H1 (cell line): Measurements from ENCODE around the gene ISM1. TPM values are rescaled to one million over a fixed set of nuclear protein-coding genes. Genes with fewer than 3 reads are reported as not detected.

Source experiments
- ASH2L ChIP-seq: fragments of 200-600, 300-600 bp; sonication (generic); IDR thresholded peaks from one replicate; pipeline ENCODE4 v1.7.1; 2017; ENCODE audit warnings: low read length
- CHD1 ChIP-seq: IDR thresholded peaks from 2 replicates; pipeline ENCODE4 v1.6.1; 2012; ENCODE audit warnings: low read depth, low read length, improper control_type of control experiment
- CHD2 ChIP-seq: IDR thresholded peaks from 2 replicates; pipeline ENCODE4 v1.6.1; 2012; ENCODE audit warnings: low read length, improper control_type of control experiment
- CTCF ChIP-seq, 3 experiments: IDR thresholded peaks; 1 replicate in 2 of 3; 2 replicates in 1 of 3; pipeline versions ENCODE4 v1.5.1 to v1.6.1; 2011; ENCODE audit warnings: low read length in 3 of 3, mild to moderate bottlenecking in 3 of 3, inconsistent platforms in 2 of 3, low read depth in 1 of 3, moderate library complexity in 1 of 3; ENCODE audit not compliant: insufficient read depth in 1 of 3; ENCODE audit errors: control extremely low read depth in 1 of 3
- POLR2AphosphoS5 ChIP-seq: IDR thresholded peaks from 2 replicates; pipeline ENCODE4 v1.6.1; 2011; ENCODE audit warnings: low read depth, low read length
- RBBP5 ChIP-seq: IDR thresholded peaks from 2 replicates; pipeline ENCODE4 v1.7.1; 2012; ENCODE audit warnings: low read depth, mild to moderate bottlenecking, inconsistent platforms, low read length, moderate library complexity, borderline replicate concordance
- RNF2 ChIP-seq: fragments of 200-900, 300-1000 bp; sonication (generic); IDR thresholded peaks from 2 replicates; pipeline ENCODE4 v1.7.1; 2016; ENCODE audit warnings: borderline replicate concordance, low read depth, mild to moderate bottlenecking, antibody characterized with exemption, low read length; ENCODE audit not compliant: poor library complexity, severe bottlenecking; ENCODE audit errors: missing control alignments
- SP2 ChIP-seq: IDR thresholded peaks from 2 replicates; pipeline ENCODE4 v1.6.1; 2012; ENCODE audit warnings: mild to moderate bottlenecking, low read length, inconsistent platforms
- polyA plus RNA-seq, 7 experiments: library from polyadenylated mRNA; depleted of rRNA in 3 of 7; stranded (reverse) in 5 of 7; unstranded in 2 of 7; fragments of >200 nt in 5 of 7; fragments of 200-250 nt in 2 of 7; gene quantifications; 1 replicate in 5 of 7; 2 replicates in 1 of 7; 4 replicates in 1 of 7; pipeline versions ENCODE4 v1.2.1 to v1.2.3, GENCODE V29; 2011 to 2013; ENCODE audit warnings: missing spikeins in 2 of 7, mixed read lengths in 2 of 7
- total RNA-seq: library from RNA; stranded (reverse); fragmentation: NEBNext Ultra II Directional; extraction: Animal tissue kit (Norgen Biotek cat#: 25700); gene quantifications from 2 replicates; pipeline ENCODE4 v1.2.1, GENCODE V29; 2021
- TF ChIP-seq, protein P1 (sequence below): fragments of 300-600 bp; sonication (generic); IDR thresholded peaks from 2 replicates; pipeline ENCODE4 v1.7.1; 2012; ENCODE audit warnings: low read length, moderate library complexity, mild to moderate bottlenecking, inconsistent platforms; ENCODE audit not compliant: insufficient replicate concordance

The ISM1 gene
- total and polyA plus RNA-seq, 2 of the 8 experiments (the other 6 are each of a cell fraction or from before 2014, with no cell fraction given): 0.62 to 0.97 TPM

DNA sequence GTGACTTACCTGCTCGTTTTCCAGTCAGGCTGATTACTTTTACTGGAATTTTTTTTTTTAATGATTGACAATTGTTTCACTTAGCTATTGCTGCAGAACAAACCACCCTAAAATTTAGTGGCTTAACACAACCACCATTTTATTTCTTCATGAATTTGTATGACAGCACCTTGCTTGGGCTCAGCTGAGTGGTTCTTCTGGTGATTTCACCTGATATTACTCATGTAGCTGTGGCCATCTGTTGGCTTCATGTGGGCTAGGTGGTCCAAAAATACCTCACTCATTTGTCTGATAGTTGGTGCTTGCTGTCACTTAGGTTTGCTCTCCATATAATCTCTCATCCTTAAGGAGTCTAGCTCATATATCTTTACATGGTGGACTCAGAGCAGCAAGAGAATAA lies 5.3 kb downstream of the ISM1 start (continued):
- TF ChIP-seq, protein P1, sequence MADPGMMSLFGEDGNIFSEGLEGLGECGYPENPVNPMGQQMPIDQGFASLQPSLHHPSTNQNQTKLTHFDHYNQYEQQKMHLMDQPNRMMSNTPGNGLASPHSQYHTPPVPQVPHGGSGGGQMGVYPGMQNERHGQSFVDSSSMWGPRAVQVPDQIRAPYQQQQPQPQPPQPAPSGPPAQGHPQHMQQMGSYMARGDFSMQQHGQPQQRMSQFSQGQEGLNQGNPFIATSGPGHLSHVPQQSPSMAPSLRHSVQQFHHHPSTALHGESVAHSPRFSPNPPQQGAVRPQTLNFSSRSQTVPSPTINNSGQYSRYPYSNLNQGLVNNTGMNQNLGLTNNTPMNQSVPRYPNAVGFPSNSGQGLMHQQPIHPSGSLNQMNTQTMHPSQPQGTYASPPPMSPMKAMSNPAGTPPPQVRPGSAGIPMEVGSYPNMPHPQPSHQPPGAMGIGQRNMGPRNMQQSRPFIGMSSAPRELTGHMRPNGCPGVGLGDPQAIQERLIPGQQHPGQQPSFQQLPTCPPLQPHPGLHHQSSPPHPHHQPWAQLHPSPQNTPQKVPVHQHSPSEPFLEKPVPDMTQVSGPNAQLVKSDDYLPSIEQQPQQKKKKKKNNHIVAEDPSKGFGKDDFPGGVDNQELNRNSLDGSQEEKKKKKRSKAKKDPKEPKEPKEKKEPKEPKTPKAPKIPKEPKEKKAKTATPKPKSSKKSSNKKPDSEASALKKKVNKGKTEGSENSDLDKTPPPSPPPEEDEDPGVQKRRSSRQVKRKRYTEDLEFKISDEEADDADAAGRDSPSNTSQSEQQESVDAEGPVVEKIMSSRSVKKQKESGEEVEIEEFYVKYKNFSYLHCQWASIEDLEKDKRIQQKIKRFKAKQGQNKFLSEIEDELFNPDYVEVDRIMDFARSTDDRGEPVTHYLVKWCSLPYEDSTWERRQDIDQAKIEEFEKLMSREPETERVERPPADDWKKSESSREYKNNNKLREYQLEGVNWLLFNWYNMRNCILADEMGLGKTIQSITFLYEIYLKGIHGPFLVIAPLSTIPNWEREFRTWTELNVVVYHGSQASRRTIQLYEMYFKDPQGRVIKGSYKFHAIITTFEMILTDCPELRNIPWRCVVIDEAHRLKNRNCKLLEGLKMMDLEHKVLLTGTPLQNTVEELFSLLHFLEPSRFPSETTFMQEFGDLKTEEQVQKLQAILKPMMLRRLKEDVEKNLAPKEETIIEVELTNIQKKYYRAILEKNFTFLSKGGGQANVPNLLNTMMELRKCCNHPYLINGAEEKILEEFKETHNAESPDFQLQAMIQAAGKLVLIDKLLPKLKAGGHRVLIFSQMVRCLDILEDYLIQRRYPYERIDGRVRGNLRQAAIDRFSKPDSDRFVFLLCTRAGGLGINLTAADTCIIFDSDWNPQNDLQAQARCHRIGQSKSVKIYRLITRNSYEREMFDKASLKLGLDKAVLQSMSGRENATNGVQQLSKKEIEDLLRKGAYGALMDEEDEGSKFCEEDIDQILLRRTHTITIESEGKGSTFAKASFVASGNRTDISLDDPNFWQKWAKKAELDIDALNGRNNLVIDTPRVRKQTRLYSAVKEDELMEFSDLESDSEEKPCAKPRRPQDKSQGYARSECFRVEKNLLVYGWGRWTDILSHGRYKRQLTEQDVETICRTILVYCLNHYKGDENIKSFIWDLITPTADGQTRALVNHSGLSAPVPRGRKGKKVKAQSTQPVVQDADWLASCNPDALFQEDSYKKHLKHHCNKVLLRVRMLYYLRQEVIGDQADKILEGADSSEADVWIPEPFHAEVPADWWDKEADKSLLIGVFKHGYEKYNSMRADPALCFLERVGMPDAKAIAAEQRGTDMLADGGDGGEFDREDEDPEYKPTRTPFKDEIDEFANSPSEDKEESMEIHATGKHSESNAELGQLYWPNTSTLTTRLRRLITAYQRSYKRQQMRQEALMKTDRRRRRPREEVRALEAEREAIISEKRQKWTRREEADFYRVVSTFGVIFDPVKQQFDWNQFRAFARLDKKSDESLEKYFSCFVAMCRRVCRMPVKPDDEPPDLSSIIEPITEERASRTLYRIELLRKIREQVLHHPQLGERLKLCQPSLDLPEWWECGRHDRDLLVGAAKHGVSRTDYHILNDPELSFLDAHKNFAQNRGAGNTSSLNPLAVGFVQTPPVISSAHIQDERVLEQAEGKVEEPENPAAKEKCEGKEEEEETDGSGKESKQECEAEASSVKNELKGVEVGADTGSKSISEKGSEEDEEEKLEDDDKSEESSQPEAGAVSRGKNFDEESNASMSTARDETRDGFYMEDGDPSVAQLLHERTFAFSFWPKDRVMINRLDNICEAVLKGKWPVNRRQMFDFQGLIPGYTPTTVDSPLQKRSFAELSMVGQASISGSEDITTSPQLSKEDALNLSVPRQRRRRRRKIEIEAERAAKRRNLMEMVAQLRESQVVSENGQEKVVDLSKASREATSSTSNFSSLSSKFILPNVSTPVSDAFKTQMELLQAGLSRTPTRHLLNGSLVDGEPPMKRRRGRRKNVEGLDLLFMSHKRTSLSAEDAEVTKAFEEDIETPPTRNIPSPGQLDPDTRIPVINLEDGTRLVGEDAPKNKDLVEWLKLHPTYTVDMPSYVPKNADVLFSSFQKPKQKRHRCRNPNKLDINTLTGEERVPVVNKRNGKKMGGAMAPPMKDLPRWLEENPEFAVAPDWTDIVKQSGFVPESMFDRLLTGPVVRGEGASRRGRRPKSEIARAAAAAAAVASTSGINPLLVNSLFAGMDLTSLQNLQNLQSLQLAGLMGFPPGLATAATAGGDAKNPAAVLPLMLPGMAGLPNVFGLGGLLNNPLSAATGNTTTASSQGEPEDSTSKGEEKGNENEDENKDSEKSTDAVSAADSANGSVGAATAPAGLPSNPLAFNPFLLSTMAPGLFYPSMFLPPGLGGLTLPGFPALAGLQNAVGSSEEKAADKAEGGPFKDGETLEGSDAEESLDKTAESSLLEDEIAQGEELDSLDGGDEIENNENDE: no peak
- TF ChIP-seq ASH2L (no peak), RBBP5 (no peak), RNF2 (no peak), CHD2 (no peak), SP2 (no peak), CHD1 (no peak), CTCF (IDR thresholded peaks at IDR 0.05; ENCODE audit: control extremely low read depth in 1 of 3, insufficient read depth in 1 of 3, low read depth in 1 of 3, low read length in 3 of 3) (no peak), POLR2AphosphoS5 (no peak)
